ENCODE data around the gene BRINP2. TPM values are rescaled to one million over a fixed set of nuclear protein-coding genes. Genes with fewer than 3 reads are reported as not detected.

BRINP2 gene
- total RNA-seq, 1 donor from 2014 or later = not detected

DNA sequence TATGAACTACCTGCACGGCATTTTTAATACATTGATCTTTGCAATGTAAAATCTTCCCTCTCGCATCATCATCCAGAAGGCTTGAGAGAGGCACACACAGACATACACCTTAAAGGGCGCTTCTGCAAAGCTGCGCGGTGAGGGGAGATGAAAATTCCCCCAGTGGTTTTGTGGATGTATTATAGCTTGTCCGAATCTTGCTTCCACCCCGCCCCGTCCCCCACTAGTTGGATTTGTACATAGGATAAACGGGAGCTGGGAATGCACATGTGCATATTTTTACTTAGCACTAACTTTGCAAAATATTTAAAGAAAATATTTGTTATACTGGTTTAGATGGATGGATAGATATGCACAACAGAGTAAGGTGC is 5.7 kb upstream of the BRINP2 start:
- ChIA-PET POLR2A (no interaction called here), CTCF (no interaction called here)
- no peak for DNase-seq
- Mint-ChIP-seq H3K27me3 (peaks cover 20% of the 10 kb centered on the region), H3K4me3 (no peak overlapping the region), H3K4me1 (peaks cover 4% of the 10 kb centered on the region), H3K36me3 (ENCODE audit: low read depth) (no peaks in the 10 kb centered on the region), H3K27ac (no peak overlapping the region), H3K9me3 (no peaks in the 10 kb centered on the region)
- intact Hi-C loops (cut with micrococcal nuclease) = no loop called here
- ATAC-seq (ENCODE audit: low read depth) = no peak
- TF ChIP-seq, protein P1, sequence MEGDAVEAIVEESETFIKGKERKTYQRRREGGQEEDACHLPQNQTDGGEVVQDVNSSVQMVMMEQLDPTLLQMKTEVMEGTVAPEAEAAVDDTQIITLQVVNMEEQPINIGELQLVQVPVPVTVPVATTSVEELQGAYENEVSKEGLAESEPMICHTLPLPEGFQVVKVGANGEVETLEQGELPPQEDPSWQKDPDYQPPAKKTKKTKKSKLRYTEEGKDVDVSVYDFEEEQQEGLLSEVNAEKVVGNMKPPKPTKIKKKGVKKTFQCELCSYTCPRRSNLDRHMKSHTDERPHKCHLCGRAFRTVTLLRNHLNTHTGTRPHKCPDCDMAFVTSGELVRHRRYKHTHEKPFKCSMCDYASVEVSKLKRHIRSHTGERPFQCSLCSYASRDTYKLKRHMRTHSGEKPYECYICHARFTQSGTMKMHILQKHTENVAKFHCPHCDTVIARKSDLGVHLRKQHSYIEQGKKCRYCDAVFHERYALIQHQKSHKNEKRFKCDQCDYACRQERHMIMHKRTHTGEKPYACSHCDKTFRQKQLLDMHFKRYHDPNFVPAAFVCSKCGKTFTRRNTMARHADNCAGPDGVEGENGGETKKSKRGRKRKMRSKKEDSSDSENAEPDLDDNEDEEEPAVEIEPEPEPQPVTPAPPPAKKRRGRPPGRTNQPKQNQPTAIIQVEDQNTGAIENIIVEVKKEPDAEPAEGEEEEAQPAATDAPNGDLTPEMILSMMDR (IDR thresholded peaks at IDR 0.05) = no peak

DNA sequence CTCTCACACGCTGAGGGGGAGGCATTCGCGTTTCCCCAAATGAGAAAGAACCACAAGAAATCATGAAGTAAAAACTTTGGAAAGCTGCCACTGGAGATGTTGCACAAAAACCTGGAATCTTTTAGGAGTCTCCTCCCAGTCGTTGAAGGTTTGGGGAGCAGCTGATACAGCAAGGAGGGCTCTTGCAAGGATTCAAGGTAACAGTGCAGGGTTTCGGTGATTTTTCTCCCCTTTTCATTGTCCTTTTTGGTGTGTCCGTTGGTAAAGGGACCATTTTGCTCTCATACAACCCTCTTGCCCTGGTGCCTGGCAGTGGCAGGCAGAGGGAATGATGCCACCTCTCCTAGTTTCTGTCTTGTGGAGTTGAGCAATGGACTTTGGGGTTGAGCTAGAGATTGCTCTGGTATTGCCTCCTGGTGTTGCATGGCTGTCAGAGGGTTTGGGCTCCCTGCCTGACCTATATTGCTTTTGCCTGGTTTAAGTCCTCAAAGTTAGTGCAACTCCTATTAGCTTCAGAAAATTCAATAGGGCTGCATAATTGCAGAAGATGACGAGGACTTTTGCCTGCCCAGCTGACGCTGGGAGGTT is 872 bp downstream of the BRINP2 start:
- Mint-ChIP-seq H3K27ac (no peak overlapping the region), H3K36me3 (ENCODE audit: low read depth) (no peaks in the 10 kb centered on the region), H3K27me3 (peaks cover 20% of the 10 kb centered on the region), H3K9me3 (no peaks in the 10 kb centered on the region), H3K4me1 (no peaks in the 10 kb centered on the region), H3K4me3 (no peak overlapping the region)
- intact Hi-C loops (cut with micrococcal nuclease) = no loop called here
- DNase-seq (no peak), ATAC-seq (ENCODE audit: low read depth) (no peak)
- ChIA-PET CTCF (interaction anchor here (1.3 kb wide), 1 partner anchor 10 kb away, joined by 4 read pairs; no protein-coding TSS in a partner anchor), POLR2A (no interaction called here)
- TF ChIP-seq, protein P1 (IDR thresholded peaks at IDR 0.05) = no peak

DNA sequence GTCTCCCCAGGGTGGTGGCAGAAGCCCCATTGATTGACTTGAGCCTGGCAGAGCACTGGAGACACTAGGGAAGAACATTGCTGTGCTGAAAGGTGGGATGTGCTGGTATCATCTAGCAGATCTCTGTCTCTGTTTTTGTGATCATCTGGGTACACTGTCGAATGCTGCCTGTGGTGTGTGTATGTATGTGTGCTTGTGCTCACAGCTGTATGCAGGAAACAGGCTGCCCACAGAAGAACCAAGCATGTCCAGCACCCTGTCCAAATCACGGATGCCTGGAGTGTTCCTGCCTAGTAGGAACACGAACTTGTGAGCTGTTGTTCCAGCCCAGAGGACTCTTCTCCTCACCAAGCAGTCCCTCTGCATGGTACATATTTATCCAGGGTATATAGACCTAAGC is 1.5 kb downstream of the BRINP2 start:
- no peak for DNase-seq
- no peak overlapping the region for H3K27ac Mint-ChIP-seq
- no peaks in the 10 kb centered on the region for H3K36me3 Mint-ChIP-seq (ENCODE audit: low read depth)
- intact Hi-C loops (cut with micrococcal nuclease) = no loop called here
- H3K27me3 Mint-ChIP-seq = peaks cover 20% of the 10 kb centered on the region
- no peaks in the 10 kb centered on the region for H3K9me3 Mint-ChIP-seq
- H3K4me3 Mint-ChIP-seq = no peak overlapping the region
- ATAC-seq (ENCODE audit: low read depth) = no peak
- ChIA-PET POLR2A (no interaction called here), CTCF (interaction anchor here (1.3 kb wide), 1 partner anchor 9 kb away, joined by 4 read pairs; no protein-coding TSS in a partner anchor)
- no peaks in the 10 kb centered on the region for H3K4me1 Mint-ChIP-seq
- TF ChIP-seq, protein P1 (IDR thresholded peaks at IDR 0.05) = no peak

DNA sequence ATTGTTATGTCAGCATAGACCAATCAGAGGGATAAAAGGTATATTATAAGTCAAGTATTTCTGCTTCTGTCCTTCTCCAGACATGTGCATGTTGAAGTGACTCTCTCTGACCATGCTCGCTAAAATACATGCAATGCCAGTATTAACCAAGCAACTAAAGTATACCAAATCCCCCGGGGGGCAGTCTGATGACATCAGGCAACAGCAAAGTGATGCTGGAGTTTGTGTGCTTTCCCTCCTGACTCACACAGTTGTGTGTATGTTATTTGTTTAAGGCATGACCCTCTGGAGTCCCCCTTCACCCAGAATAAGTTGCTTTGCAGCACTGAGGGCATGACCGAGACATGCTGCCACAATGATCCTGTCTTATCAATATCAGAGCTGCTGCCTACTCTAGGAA is 2.1 kb downstream of the BRINP2 start:
- Mint-ChIP-seq H3K4me1 (no peaks in the 10 kb centered on the region), H3K27me3 (peaks cover 21% of the 10 kb centered on the region), H3K36me3 (ENCODE audit: low read depth) (no peaks in the 10 kb centered on the region), H3K27ac (no peak overlapping the region), H3K4me3 (no peak overlapping the region), H3K9me3 (no peaks in the 10 kb centered on the region)
- DNase-seq (no peak), ATAC-seq (ENCODE audit: low read depth) (no peak)
- intact Hi-C loops (cut with micrococcal nuclease) = no loop called here
- ChIA-PET CTCF (interaction anchor here (1.3 kb wide), 1 partner anchor 9 kb away, joined by 4 read pairs; no protein-coding TSS in a partner anchor), POLR2A (no interaction called here)
- TF ChIP-seq, protein P1 (IDR thresholded peaks at IDR 0.05) = no peak

DNA sequence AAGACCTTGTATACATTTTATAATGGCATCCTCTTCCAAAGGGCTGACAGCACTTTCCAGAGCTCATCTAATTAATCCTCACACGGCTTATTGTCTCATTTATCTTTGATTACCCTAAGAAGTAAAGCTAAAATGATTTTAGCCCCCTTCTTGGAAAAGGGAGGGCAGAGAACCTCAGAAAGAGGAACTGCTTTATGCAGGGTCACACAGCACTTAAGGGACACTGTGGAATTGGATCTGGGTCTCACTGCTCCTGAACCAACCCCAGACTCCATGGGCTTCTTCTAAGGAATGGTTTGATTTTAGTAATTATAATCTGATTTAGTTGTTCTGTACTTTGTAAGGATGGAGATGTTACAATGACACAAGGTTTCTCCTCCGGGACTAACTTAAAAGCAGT is 3.2 kb downstream of the BRINP2 start:
- no peaks in the 10 kb centered on the region for H3K9me3 Mint-ChIP-seq
- H3K27me3 Mint-ChIP-seq = peaks cover 26% of the 10 kb centered on the region
- ChIA-PET POLR2A (no interaction called here), CTCF (no interaction called here)
- no peaks in the 10 kb centered on the region for H3K36me3 Mint-ChIP-seq (ENCODE audit: low read depth)
- no peak for DNase-seq
- TF ChIP-seq, protein P1 (IDR thresholded peaks at IDR 0.05) = no peak
- ATAC-seq (ENCODE audit: low read depth) = no peak
- intact Hi-C loops (cut with micrococcal nuclease) = no loop called here
- H3K4me3 Mint-ChIP-seq = no peak overlapping the region
- no peaks in the 10 kb centered on the region for H3K4me1 Mint-ChIP-seq
- H3K27ac Mint-ChIP-seq = no peak overlapping the region
